Liver (tissue), 9 donors: ENCODE measurements around the gene KIRREL1. TPM values are rescaled to one million over a fixed set of nuclear protein-coding genes. Genes with fewer than 3 reads are reported as not detected.

Experiments
- DNase-seq: peaks from one replicate; pipeline ENCODE4 v3.0.0-alpha.2; 2017; ENCODE audit warnings: low spot score
- H3K27ac ChIP-seq, 2 donors: one replicate each; pipeline ENCODE4 v1.7.0; 2013; ENCODE audit warnings: inconsistent platforms in 2 of 2, low read length in 2 of 2, control low read depth in 1 of 2, low read depth in 1 of 2, mild to moderate bottlenecking in 1 of 2
- H3K27me3 ChIP-seq, 4 donors: one replicate each; pipeline versions ENCODE4 v1.6.1 to v1.7.0; 2013; ENCODE audit warnings: low read length in 3 of 4, inconsistent platforms in 1 of 4, mild to moderate bottlenecking in 1 of 4, moderate library complexity in 1 of 4; ENCODE audit not compliant: control insufficient read depth in 4 of 4, insufficient read depth in 4 of 4
- H3K36me3 ChIP-seq, 4 donors: one replicate each; pipeline versions ENCODE4 v1.6.1 to v1.7.0; 2013; ENCODE audit warnings: low read length in 3 of 4, mild to moderate bottlenecking in 3 of 4, low read depth in 1 of 4, moderate library complexity in 1 of 4; ENCODE audit not compliant: control insufficient read depth in 4 of 4, insufficient read depth in 3 of 4
- H3K4me1 ChIP-seq, 4 donors: one replicate each; pipeline versions ENCODE4 v1.6.1 to v1.7.0; 2013; ENCODE audit warnings: low read length in 3 of 4, mild to moderate bottlenecking in 3 of 4, moderate library complexity in 1 of 4; ENCODE audit not compliant: control insufficient read depth in 4 of 4, insufficient read depth in 4 of 4
- H3K4me3 ChIP-seq, 3 donors: one replicate each; pipeline versions ENCODE4 v1.6.1 to v1.7.0; 2013; ENCODE audit warnings: low read length in 3 of 3, control low read depth in 1 of 3, low read depth in 1 of 3, mild to moderate bottlenecking in 1 of 3
- H3K9ac ChIP-seq, 2 donors: one replicate each; pipeline ENCODE4 v1.7.0; 2013; ENCODE audit warnings: low read length in 2 of 2, mild to moderate bottlenecking in 2 of 2, moderate library complexity in 2 of 2, control low read depth in 1 of 2, low read depth in 1 of 2
- H3K9me3 ChIP-seq, 4 donors: one replicate each; pipeline versions ENCODE4 v1.6.1 to v1.7.0; 2013; ENCODE audit warnings: low read length in 3 of 4; ENCODE audit not compliant: control insufficient read depth in 4 of 4
- FOXA1 ChIP-seq: IDR thresholded peaks from 2 replicates; pipeline ENCODE4 v1.6.1; 2016; ENCODE audit warnings: antibody characterized with exemption
- FOXA2 ChIP-seq: IDR thresholded peaks from 2 replicates; pipeline ENCODE4 v1.6.1; 2016; ENCODE audit warnings: antibody characterized with exemption
- HNF4A ChIP-seq, 2 donors: conservative IDR thresholded peaks; 2 replicates each; pipeline ENCODE4 v1.6.1; 2016; ENCODE audit warnings: antibody characterized with exemption in 2 of 2, mild to moderate bottlenecking in 2 of 2
- HNF4G ChIP-seq: IDR thresholded peaks from 2 replicates; pipeline ENCODE4 v1.6.1; 2016; ENCODE audit warnings: antibody characterized with exemption
- JUND ChIP-seq, 2 donors: IDR thresholded peaks; 2 replicates each; pipeline ENCODE4 v1.6.1; 2016; ENCODE audit warnings: antibody characterized with exemption in 2 of 2
- NR2F2 ChIP-seq: IDR thresholded peaks from 2 replicates; pipeline ENCODE4 v1.6.1; 2016; ENCODE audit warnings: antibody characterized with exemption
- RXRA ChIP-seq, 2 donors: IDR thresholded peaks; 2 replicates each; pipeline ENCODE4 v1.6.1; 2017 to 2018; ENCODE audit warnings: antibody characterized with exemption in 2 of 2, mild to moderate bottlenecking in 1 of 2
- TAF1 ChIP-seq: conservative IDR thresholded peaks from 2 replicates; pipeline ENCODE4 v1.6.1; 2016; ENCODE audit warnings: antibody characterized with exemption, mild to moderate bottlenecking
- YY1 ChIP-seq: IDR thresholded peaks from 2 replicates; pipeline ENCODE4 v1.6.1; 2016; ENCODE audit warnings: antibody characterized with exemption, mild to moderate bottlenecking
- whole genome bisulfite sequencing: extraction: QIAGEN DNeasy Blood & Tissue Kit; methylation state at CpG from one replicate; pipeline ENCODE4 v1.1.7; 2013; 5-methylcytosine and 5-hydroxymethylcytosine counted together
- polyA plus RNA-seq, 2 donors: library from polyadenylated mRNA; stranded (reverse) in 1 of 2; unstranded in 1 of 2; fragments of 200-250 nt in 1 of 2; fragments of >200 nt in 1 of 2; fragmentation: Nextera tagmentation in 1 of 2; extraction: Ambion mirVana in 1 of 2; gene quantifications; one replicate each; pipeline versions ENCODE4 v1.2.1 to v1.2.3, GENCODE V29; 2013 to 2015
- total RNA-seq, 2 donors: library from RNA; depleted of rRNA; stranded (reverse); fragments of >200 nt; gene quantifications; one replicate each; pipeline ENCODE4 v1.2.3, GENCODE V29; 2014
- TF ChIP-seq, protein P1 (sequence below): fragments of 150-350 bp; IDR thresholded peaks from 2 replicates; pipeline ENCODE4 v1.5.1; 2017; ENCODE audit warnings: improper control_type of control experiment, low read depth, low read length; ENCODE audit not compliant: missing input control
- TF ChIP-seq, protein P2 (sequence below): IDR thresholded peaks from 2 replicates; pipeline ENCODE4 v1.6.1; 2016; ENCODE audit warnings: antibody characterized with exemption
- TF ChIP-seq, protein P3 (sequence below): IDR thresholded peaks from 2 replicates; pipeline ENCODE4 v1.6.1; 2016; ENCODE audit warnings: antibody characterized with exemption
- TF ChIP-seq, protein P4 (sequence below): IDR thresholded peaks from 2 replicates; pipeline ENCODE4 v1.6.1; 2016; ENCODE audit warnings: antibody characterized with exemption
- donor health status: healthy.
- donor health status: healthy.
- donor health status: healthy.
- donor health status: healthy.
- donor health status: healthy.

Gene KIRREL1
- total and polyA plus RNA-seq, 4 donors: 0.82 to 6.0 (median 3.1) TPM

DNA sequence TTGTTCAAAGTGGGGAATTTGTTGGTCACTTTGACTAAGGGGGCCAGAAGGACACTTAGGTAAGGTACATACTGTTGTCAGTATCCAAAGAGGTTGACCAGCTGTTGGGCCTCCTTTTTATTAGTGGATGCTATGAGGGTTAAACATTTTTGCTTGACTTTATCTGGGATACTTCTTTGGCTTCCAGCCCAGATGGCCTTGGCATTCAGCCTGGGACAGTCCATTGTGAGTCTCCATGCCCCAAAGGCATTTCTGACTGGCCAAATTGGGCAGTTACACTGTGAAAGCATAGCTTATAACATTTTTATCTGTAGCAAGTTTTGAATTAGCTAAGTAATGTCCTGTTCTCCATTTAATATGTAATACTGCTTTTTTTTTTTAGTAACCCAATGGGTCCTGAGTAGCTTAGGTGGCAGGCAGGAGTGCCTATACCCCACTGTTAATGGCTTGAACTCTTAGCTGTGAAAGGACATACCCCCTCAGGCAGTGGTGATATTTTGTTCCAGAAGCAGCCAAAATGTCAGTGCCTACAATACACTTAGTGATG is 151.8 kb downstream of the KIRREL1 start:
- Histone ChIP-seq H3K4me3 (no peak overlapping the region), H3K27ac (no peak overlapping the region)
- no peak for DNase-seq

DNA sequence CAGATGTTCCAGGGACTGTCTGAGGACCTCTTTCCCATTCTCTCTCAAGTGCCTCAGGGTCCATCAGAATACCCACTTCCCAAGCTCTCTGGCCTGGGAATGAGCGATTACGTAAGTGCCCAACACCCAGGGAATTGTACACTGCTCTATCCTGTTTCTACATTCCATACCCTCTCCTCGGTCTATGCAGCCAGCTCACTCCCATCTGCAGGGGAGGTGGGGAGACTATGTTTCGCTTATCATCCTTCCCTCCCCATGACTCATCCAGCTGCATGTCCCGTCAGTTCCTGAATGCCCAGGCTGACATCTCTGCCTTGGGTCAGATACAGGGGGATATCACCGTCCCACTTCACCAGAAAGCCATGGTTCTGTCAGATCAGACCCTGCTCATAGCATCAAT is 152.7 kb downstream of the KIRREL1 start:
- no peak for TF ChIP-seq RXRA (IDR thresholded peaks at IDR 0.05)
- TF ChIP-seq, protein P1, sequence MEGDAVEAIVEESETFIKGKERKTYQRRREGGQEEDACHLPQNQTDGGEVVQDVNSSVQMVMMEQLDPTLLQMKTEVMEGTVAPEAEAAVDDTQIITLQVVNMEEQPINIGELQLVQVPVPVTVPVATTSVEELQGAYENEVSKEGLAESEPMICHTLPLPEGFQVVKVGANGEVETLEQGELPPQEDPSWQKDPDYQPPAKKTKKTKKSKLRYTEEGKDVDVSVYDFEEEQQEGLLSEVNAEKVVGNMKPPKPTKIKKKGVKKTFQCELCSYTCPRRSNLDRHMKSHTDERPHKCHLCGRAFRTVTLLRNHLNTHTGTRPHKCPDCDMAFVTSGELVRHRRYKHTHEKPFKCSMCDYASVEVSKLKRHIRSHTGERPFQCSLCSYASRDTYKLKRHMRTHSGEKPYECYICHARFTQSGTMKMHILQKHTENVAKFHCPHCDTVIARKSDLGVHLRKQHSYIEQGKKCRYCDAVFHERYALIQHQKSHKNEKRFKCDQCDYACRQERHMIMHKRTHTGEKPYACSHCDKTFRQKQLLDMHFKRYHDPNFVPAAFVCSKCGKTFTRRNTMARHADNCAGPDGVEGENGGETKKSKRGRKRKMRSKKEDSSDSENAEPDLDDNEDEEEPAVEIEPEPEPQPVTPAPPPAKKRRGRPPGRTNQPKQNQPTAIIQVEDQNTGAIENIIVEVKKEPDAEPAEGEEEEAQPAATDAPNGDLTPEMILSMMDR: no peak
- TF ChIP-seq, protein P2, sequence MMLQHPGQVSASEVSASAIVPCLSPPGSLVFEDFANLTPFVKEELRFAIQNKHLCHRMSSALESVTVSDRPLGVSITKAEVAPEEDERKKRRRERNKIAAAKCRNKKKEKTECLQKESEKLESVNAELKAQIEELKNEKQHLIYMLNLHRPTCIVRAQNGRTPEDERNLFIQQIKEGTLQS: no peak
- no peak for TF ChIP-seq HNF4A (conservative IDR thresholded peaks at IDR 0.05)
- no peak for TF ChIP-seq TAF1
- no peak for TF ChIP-seq FOXA1
- TF ChIP-seq, protein P3, sequence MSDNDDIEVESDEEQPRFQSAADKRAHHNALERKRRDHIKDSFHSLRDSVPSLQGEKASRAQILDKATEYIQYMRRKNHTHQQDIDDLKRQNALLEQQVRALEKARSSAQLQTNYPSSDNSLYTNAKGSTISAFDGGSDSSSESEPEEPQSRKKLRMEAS: no peak
- TF ChIP-seq, protein P4, sequence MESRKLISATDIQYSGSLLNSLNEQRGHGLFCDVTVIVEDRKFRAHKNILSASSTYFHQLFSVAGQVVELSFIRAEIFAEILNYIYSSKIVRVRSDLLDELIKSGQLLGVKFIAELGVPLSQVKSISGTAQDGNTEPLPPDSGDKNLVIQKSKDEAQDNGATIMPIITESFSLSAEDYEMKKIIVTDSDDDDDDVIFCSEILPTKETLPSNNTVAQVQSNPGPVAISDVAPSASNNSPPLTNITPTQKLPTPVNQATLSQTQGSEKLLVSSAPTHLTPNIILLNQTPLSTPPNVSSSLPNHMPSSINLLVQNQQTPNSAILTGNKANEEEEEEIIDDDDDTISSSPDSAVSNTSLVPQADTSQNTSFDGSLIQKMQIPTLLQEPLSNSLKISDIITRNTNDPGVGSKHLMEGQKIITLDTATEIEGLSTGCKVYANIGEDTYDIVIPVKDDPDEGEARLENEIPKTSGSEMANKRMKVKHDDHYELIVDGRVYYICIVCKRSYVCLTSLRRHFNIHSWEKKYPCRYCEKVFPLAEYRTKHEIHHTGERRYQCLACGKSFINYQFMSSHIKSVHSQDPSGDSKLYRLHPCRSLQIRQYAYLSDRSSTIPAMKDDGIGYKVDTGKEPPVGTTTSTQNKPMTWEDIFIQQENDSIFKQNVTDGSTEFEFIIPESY: no peak
- TF ChIP-seq FOXA2: no peak
- no peak overlapping the region for H3K4me3 ChIP-seq
- no peak overlapping the region for H3K27ac ChIP-seq

More for the DNA sequence above, 151.8 kb downstream of the KIRREL1 start:
- Histone ChIP-seq H3K9me3 (no peaks in the 10 kb centered on the region), H3K9ac (no peak overlapping the region), H3K4me1 (peaks cover 0 to 12% (median 4%) of the 10 kb centered on the region in 4 donors), H3K36me3 (no peaks in the 10 kb centered on the region), H3K27me3 (no peaks in the 10 kb centered on the region)
- TF ChIP-seq YY1: no peak

DNA sequence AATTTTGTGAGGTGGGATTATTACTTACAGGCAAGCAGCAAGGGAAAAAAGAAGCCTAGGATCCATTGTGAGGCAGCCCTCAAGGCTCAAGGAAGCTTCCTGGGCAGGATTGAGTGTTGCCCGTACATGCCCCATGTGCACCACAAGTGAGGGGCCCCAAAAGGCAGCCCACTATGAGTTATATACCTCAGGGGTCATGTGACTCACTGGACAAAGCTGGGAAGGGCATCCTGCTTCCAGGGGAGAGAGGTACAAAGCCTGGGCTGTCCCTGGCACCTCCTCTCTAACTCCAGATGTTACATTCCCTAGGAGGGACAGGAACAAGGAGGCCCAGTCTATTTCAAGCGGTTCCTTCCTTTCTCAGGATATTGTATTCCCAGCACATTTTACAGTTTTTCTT is 153.3 kb downstream of the KIRREL1 start:
- H3K4me3 ChIP-seq: no peak overlapping the region
- H3K27me3 ChIP-seq: no peaks in the 10 kb centered on the region
- peaks cover 0 to 13% (median 4%) of the 10 kb centered on the region in 4 donors for H3K4me1 ChIP-seq
- H3K9ac ChIP-seq: no peak overlapping the region
- TF ChIP-seq HNF4G (no peak), NR2F2 (no peak), JUND (IDR thresholded peaks at IDR 0.05) (no peak), RXRA (IDR thresholded peaks at IDR 0.05) (no peak)
- TF ChIP-seq, protein P2: no peak
- WGBS: 81% methylated on average over 2 of the region's 2 CpGs
- H3K9me3 ChIP-seq: no peaks in the 10 kb centered on the region
- H3K27ac ChIP-seq: no peak overlapping the region
- DNase-seq: no peak
- H3K36me3 ChIP-seq: no peaks in the 10 kb centered on the region

More for the DNA sequence above, 152.7 kb downstream of the KIRREL1 start:
- H3K27me3 ChIP-seq: no peaks in the 10 kb centered on the region
- H3K36me3 ChIP-seq: no peaks in the 10 kb centered on the region
- H3K4me1 ChIP-seq: peaks cover 0 to 13% (median 4%) of the 10 kb centered on the region in 4 donors
- H3K9ac ChIP-seq: no peak overlapping the region
- no peaks in the 10 kb centered on the region for H3K9me3 ChIP-seq
- DNase-seq: no peak
- WGBS: 83% methylated on average over 6 of the region's 6 CpGs
